Thoracic aorta endothelial cell (primary cell): ENCODE results near the gene SHB. TPM values are rescaled to one million over a fixed set of nuclear protein-coding genes. Genes with fewer than 3 reads are reported as not detected.

Experiments used
- small RNA-seq: library from RNA; depleted of rRNA; stranded (forward); fragments of <200 nt; gene quantifications from one replicate; pipeline ENCODE3, GENCODE V24; 2012
- total RNA-seq: library from RNA; depleted of rRNA; stranded (reverse); fragments of >200 nt; gene quantifications from 2 replicates; pipeline ENCODE4 v1.2.3, GENCODE V29; 2012

SHB gene
- total RNA-seq: 18.5 and 22.2 TPM in 2 replicates

GRCh38 chr9:38068701-38069628, at the start of gene SHB:
SHB (minus strand) TSS chr9:38069227; CDS start chr9:38068645, 582 bp downstream.

GRCh38 chr9:37903647-37904444, 165.2 kb downstream of the SHB start, which contains the start of gene SLC25A51:
SLC25A51 (minus strand) TSS chr9:37904127; CDS start chr9:37888550, 15,577 bp downstream.

Small RNAs within 50 kb of the gene (small RNA-seq; reads per million reads assigned to genes)
- not detected for gene RNU7-124P

Other genes starting within 250 kb of the SHB start
- gene SLC25A51, start 165.1 kb downstream of the SHB start, total RNA-seq: 63.7 and 75.8 TPM in 2 replicates